H9 (cell line): ENCODE data around the gene PDIA4. TPM values are rescaled to one million over a fixed set of nuclear protein-coding genes. Genes with fewer than 3 reads are reported as not detected.
"Not testable (repeated sequence)": the region's sequence is repeated elsewhere in the genome, so short reads cannot be mapped to it uniquely, and the experiment has no call there.

ENCODE experiments used
- DNase-seq: peaks from one replicate; pipeline ENCODE4 v3.0.0-alpha.2; 2017
- H2AFZ ChIP-seq: one replicate; pipeline ENCODE4 v1.6.1; 2013; ENCODE audit warnings: mild to moderate bottlenecking, low read length, control low read depth, moderate library complexity
- H2AK5ac ChIP-seq: 2 replicates; pipeline ENCODE4 v1.6.1; 2013; ENCODE audit warnings: low read length, control low read depth, mixed read lengths; ENCODE audit not compliant: insufficient read length
- H2BK120ac ChIP-seq: one replicate; pipeline ENCODE4 v1.6.1; 2013; ENCODE audit warnings: low read depth, mild to moderate bottlenecking, low read length, control low read depth, inconsistent platforms; ENCODE audit not compliant: poor library complexity, severe bottlenecking
- H2BK12ac ChIP-seq: 2 replicates; pipeline ENCODE4 v1.6.1; 2013; ENCODE audit warnings: low read length, control low read depth, mixed read lengths, low read depth; ENCODE audit not compliant: insufficient read length
- H2BK15ac ChIP-seq: 2 replicates; pipeline ENCODE4 v1.6.1; 2013; ENCODE audit warnings: low read depth, low read length, control low read depth
- H2BK20ac ChIP-seq: one replicate; pipeline ENCODE4 v1.6.1; 2013; ENCODE audit warnings: low read depth, mild to moderate bottlenecking, low read length, control low read depth, inconsistent platforms; ENCODE audit not compliant: poor library complexity, severe bottlenecking
- H2BK5ac ChIP-seq: 2 replicates; pipeline ENCODE4 v1.6.1; 2013; ENCODE audit warnings: low read length, control low read depth, mixed read lengths; ENCODE audit not compliant: insufficient read length
- H3K14ac ChIP-seq: 2 replicates; pipeline ENCODE4 v1.6.1; 2013; ENCODE audit warnings: low read length, control low read depth; ENCODE audit not compliant: insufficient read depth
- H3K18ac ChIP-seq: 2 replicates; pipeline ENCODE4 v1.6.1; 2013; ENCODE audit warnings: low read depth, mild to moderate bottlenecking, mixed read lengths, low read length, control low read depth; ENCODE audit not compliant: insufficient read length
- H3K23ac ChIP-seq: 2 replicates; pipeline ENCODE4 v1.6.1; 2013; ENCODE audit warnings: low read length, control low read depth, mixed read lengths, low read depth; ENCODE audit not compliant: insufficient read length
- H3K23me2 ChIP-seq: 2 replicates; pipeline ENCODE4 v1.6.1; 2013; ENCODE audit warnings: low read depth, mild to moderate bottlenecking, mixed read lengths, low read length, control low read depth; ENCODE audit not compliant: insufficient read length, poor library complexity, severe bottlenecking
- H3K27ac ChIP-seq: 2 replicates; pipeline ENCODE4 v1.5.1; 2013; ENCODE audit warnings: low read length, control low read depth, mixed read lengths, low read depth; ENCODE audit not compliant: insufficient read length
- H3K27me3 ChIP-seq: 2 replicates; pipeline ENCODE4 v1.6.1; 2013; ENCODE audit warnings: low read length, control low read depth, inconsistent platforms; ENCODE audit not compliant: insufficient read depth
- H3K4ac ChIP-seq: 2 replicates; pipeline ENCODE4 v1.6.1; 2013; ENCODE audit warnings: low read depth, mild to moderate bottlenecking, control low read depth, inconsistent platforms, low read length, moderate library complexity
- H3K4me1 ChIP-seq: 2 replicates; pipeline ENCODE4 v1.6.1; 2013; ENCODE audit warnings: low read length, control low read depth, inconsistent platforms; ENCODE audit not compliant: insufficient read depth
- H3K4me2 ChIP-seq: 2 replicates; pipeline ENCODE4 v1.6.1; 2013; ENCODE audit warnings: low read length, control low read depth, mixed read lengths; ENCODE audit not compliant: insufficient read length, insufficient read depth
- H3K56ac ChIP-seq: 2 replicates; pipeline ENCODE4 v1.6.1; 2013; ENCODE audit warnings: low read depth, mild to moderate bottlenecking, mixed read lengths, low read length, control low read depth; ENCODE audit not compliant: insufficient read length
- H3K79me1 ChIP-seq: 2 replicates; pipeline ENCODE4 v1.6.1; 2013; ENCODE audit warnings: low read depth, mild to moderate bottlenecking, moderate library complexity, low read length, control low read depth, inconsistent platforms; ENCODE audit not compliant: insufficient read depth, poor library complexity, severe bottlenecking
- H3K79me2 ChIP-seq: 2 replicates; pipeline ENCODE4 v1.6.1; 2013; ENCODE audit warnings: low read length, control low read depth, inconsistent platforms; ENCODE audit not compliant: insufficient read depth
- H3K9ac ChIP-seq: 2 replicates; pipeline ENCODE4 v1.6.1; 2013; ENCODE audit warnings: low read length, control low read depth, mixed read lengths; ENCODE audit not compliant: insufficient read length; ENCODE audit errors: extremely low read depth
- H3K9me3 ChIP-seq: one replicate; pipeline ENCODE4 v1.6.1; 2013; ENCODE audit warnings: low read depth, low read length, inconsistent platforms; ENCODE audit not compliant: control insufficient read depth
- H3T11ph ChIP-seq: one replicate; pipeline ENCODE4 v1.6.1; 2013; ENCODE audit warnings: mild to moderate bottlenecking, low read length, control low read depth, inconsistent platforms
- H4K20me1 ChIP-seq: one replicate; pipeline ENCODE4 v1.6.1; 2013; ENCODE audit not compliant: control insufficient read depth, insufficient read length, insufficient read depth
- H4K5ac ChIP-seq: 2 replicates; pipeline ENCODE4 v1.6.1; 2013; ENCODE audit warnings: low read depth, mild to moderate bottlenecking, mixed read lengths, low read length, control low read depth; ENCODE audit not compliant: insufficient read length
- H4K8ac ChIP-seq: replicated peaks from 2 replicates; pipeline ENCODE4 v1.6.1; 2013; ENCODE audit warnings: low read length, control low read depth, mixed read lengths, low read depth; ENCODE audit not compliant: insufficient read length
- H4K91ac ChIP-seq: 2 replicates; pipeline ENCODE4 v1.6.1; 2013; ENCODE audit warnings: low read depth, mild to moderate bottlenecking, moderate library complexity, mixed read lengths, low read length, control low read depth; ENCODE audit not compliant: insufficient read length
- H3K27ac Mint-ChIP-seq, 3 experiments: 2 replicates in 2 of 3; 3 replicates in 1 of 3; pipeline ENCODE4 v1.8.0; 2020 to 2021; ENCODE audit warnings: mixed read lengths in 3 of 3, mild to moderate bottlenecking in 1 of 3, moderate library complexity in 1 of 3
- H3K27me3 Mint-ChIP-seq: 2 replicates; pipeline ENCODE4 v1.8.0; 2021; ENCODE audit warnings: low read depth, mild to moderate bottlenecking, moderate library complexity, mixed read lengths
- H3K36me3 Mint-ChIP-seq, 3 experiments: 2 replicates in 2 of 3; 3 replicates in 1 of 3; pipeline ENCODE4 v1.8.0; 2020 to 2021; ENCODE audit warnings: low read depth in 3 of 3, mixed read lengths in 3 of 3; ENCODE audit not compliant: insufficient read depth in 1 of 3
- H3K4me1 Mint-ChIP-seq, 2 experiments: 2 replicates each; pipeline ENCODE4 v1.8.0; 2020; ENCODE audit warnings: mixed read lengths in 2 of 2
- H3K4me3 Mint-ChIP-seq, 2 experiments: 2 replicates in 1 of 2; 3 replicates in 1 of 2; pipeline ENCODE4 v1.8.0; 2020 to 2021; ENCODE audit warnings: mild to moderate bottlenecking in 2 of 2, mixed read lengths in 2 of 2, moderate library complexity in 1 of 2
- H3K9me3 Mint-ChIP-seq, 2 experiments: 2 replicates in 1 of 2; 3 replicates in 1 of 2; pipeline ENCODE4 v1.8.0; 2020; ENCODE audit warnings: mild to moderate bottlenecking in 2 of 2, mixed read lengths in 2 of 2, moderate library complexity in 1 of 2
- WGBS: extraction: QIAGEN DNeasy Blood & Tissue Kit; methylation state at CpG from one replicate; pipeline ENCODE4 v1.1.7; 2013; ENCODE audit warnings: missing lambda C conversion rate, low lambda C conversion rate, mixed read lengths; ENCODE audit not compliant: insufficient read length; ENCODE audit errors: extremely low coverage; 5-methylcytosine and 5-hydroxymethylcytosine counted together
- total RNA-seq: library from RNA; stranded (reverse); gene quantifications from 2 replicates; pipeline ENCODE4 v1.2.1, GENCODE V29; 2021
- TF ChIP-seq, protein P1 (sequence below): fragments of 200-600 bp; sonication (generic); conservative IDR thresholded peaks from 3 replicates; pipeline ENCODE4 v1.8.0; 2021; ENCODE audit warnings: antibody characterized with exemption, mild to moderate bottlenecking

Gene PDIA4
- total RNA-seq, 1 experiment from 2014 or later, result 217 TPM

DNA sequence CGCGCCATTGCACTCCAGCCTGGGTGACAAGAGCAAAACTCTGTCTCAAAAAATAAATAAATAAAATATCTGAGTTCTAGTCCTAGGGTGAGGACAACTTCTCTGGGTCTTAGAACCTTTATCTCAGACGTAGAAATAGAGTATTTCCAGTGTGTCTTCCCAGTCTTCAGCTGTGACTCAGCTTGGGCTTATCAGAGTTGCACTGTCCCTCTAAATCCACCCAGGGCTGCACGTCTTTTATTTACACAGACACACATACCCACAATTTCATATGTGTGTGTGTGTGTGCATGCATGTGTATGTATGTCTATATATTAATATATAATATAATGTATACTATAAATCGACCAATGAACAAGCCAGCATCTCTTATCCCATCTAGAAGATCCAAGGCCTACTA, 13.0 kb upstream of the PDIA4 start:
- Histone ChIP-seq H3K9ac (no peak overlapping the region), H2BK120ac (no peak overlapping the region), H4K5ac (no peak overlapping the region), H3K4me1 (no peaks in the 10 kb centered on the region), H3K23me2 (no peaks in the 10 kb centered on the region), H3K56ac (no peak overlapping the region), H2BK12ac (no peak overlapping the region), H3K79me1 (no peaks in the 10 kb centered on the region), H3K79me2 (no peaks in the 10 kb centered on the region), H4K20me1 (no peaks in the 10 kb centered on the region), H3K4me2 (no peak overlapping the region), H2AK5ac (no peak overlapping the region), H3K18ac (no peak overlapping the region), H3K27ac (no peak overlapping the region), H2BK5ac (no peak overlapping the region), H3K4ac (no peak overlapping the region), H2BK20ac (no peak overlapping the region), H3T11ph (no peak overlapping the region), H3K14ac (no peak overlapping the region), H4K8ac (no peak overlapping the region), H3K23ac (no peak overlapping the region), H3K9me3 (no peaks in the 10 kb centered on the region), H4K91ac (no peak overlapping the region), H2BK15ac (no peak overlapping the region), H2AFZ (no peak overlapping the region), H3K27me3 (no peaks in the 10 kb centered on the region)
- Mint-ChIP-seq H3K27ac (no peak overlapping the region), H3K36me3 (peaks cover 7 to 14% (median 11%) of the 10 kb centered on the region in 3 experiments; a peak in 5 of 7 replicates), H3K4me3 (no peak overlapping the region), H3K27me3 (peaks cover 5% of the 10 kb centered on the region), H3K9me3 (peaks cover 13 to 15% of the 10 kb centered on the region in 2 experiments), H3K4me1 (peaks cover 0 to 2% of the 10 kb centered on the region in 2 experiments; a peak in 2 of 4 replicates)
- TF ChIP-seq, protein P1, sequence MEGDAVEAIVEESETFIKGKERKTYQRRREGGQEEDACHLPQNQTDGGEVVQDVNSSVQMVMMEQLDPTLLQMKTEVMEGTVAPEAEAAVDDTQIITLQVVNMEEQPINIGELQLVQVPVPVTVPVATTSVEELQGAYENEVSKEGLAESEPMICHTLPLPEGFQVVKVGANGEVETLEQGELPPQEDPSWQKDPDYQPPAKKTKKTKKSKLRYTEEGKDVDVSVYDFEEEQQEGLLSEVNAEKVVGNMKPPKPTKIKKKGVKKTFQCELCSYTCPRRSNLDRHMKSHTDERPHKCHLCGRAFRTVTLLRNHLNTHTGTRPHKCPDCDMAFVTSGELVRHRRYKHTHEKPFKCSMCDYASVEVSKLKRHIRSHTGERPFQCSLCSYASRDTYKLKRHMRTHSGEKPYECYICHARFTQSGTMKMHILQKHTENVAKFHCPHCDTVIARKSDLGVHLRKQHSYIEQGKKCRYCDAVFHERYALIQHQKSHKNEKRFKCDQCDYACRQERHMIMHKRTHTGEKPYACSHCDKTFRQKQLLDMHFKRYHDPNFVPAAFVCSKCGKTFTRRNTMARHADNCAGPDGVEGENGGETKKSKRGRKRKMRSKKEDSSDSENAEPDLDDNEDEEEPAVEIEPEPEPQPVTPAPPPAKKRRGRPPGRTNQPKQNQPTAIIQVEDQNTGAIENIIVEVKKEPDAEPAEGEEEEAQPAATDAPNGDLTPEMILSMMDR, result no peak
- no CpG with 5 or more reads among the region's 5 CpGs for WGBS
- no peak for DNase-seq

DNA sequence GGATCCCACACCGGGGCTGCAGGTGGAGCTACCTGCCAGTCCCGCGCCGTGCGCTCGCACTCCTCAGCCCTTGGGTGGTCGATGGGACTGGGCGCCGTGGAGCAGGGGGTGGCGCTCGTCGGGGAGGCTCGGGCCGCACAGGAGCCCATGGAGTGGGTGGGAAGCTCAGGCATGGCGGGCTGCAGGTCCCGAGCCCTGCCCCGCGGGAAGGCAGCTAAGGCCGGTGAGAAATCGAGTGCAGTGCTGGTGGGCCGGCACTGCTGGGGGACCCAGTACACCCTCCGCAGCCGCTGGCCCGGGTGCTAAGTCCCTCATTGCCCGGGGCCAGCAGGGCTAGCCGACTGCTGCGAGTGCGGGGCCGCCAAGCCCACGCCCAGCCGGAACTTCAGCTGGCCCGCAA, 10.3 kb upstream of the PDIA4 start:
- Mint-ChIP-seq H3K27ac (peak overlapping the region in 1 of 3 experiments; percentile 52; a peak in 1 of 7 replicates), H3K36me3 (peaks cover 7 to 14% (median 11%) of the 10 kb centered on the region in 3 experiments; a peak in 5 of 7 replicates), H3K9me3 (peaks cover 13 to 15% of the 10 kb centered on the region in 2 experiments)
- H3K79me2 ChIP-seq, H3T11ph ChIP-seq, H2BK5ac ChIP-seq, H2BK20ac ChIP-seq, H3K4ac ChIP-seq, H2BK12ac ChIP-seq, H3K27me3 ChIP-seq, H4K20me1 ChIP-seq, H3K23me2 ChIP-seq, H4K8ac ChIP-seq, H3K56ac ChIP-seq, H2AK5ac ChIP-seq, H2AFZ ChIP-seq, H3K4me3 Mint-ChIP-seq, H3K4me1 Mint-ChIP-seq, H3K18ac ChIP-seq, H3K23ac ChIP-seq, H3K27ac ChIP-seq, DNase-seq, H3K4me2 ChIP-seq, H4K5ac ChIP-seq, H3K79me1 ChIP-seq, H3K27me3 Mint-ChIP-seq, H3K4me1 ChIP-seq, H3K9ac ChIP-seq, H4K91ac ChIP-seq, H3K14ac ChIP-seq, H2BK15ac ChIP-seq, H2BK120ac ChIP-seq, H3K9me3 ChIP-seq: not testable (repeated sequence)
- no CpG with 5 or more reads among the region's 32 CpGs for WGBS
